Measurements from ENCODE around the gene CADPS2. TPM values are rescaled to one million over a fixed set of nuclear protein-coding genes. Genes with fewer than 3 reads are reported as not detected.

The CADPS2 gene
- total and polyA plus RNA-seq, 10 of the 15 experiments (the other 5 are each of a cell fraction or from before 2014, with no cell fraction given), result 0.05 to 7.5 (median 0.25) TPM

DNA sequence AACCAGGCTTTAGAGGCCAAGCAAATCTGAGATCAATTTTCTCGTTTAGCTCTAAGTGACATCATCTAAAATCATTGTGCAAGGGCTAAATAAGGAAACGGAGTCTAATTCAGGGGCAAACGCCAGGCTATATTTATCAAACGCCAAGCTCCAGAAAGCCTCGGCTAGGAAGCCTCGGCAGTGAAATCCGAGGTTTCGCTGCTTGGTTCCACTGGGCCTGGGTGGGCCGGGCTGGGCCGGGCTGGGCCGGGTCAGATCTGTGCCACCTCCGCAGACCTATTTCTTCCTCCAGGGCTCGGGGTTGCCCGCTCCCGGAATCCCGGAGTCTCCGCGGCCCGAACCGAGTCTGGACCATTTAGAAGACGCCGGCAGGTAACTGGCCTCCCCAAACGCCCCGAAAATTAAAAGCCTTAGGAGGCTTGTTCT, 581.3 kb downstream of the CADPS2 start (continued):
- TF ChIP-seq, protein P1, sequence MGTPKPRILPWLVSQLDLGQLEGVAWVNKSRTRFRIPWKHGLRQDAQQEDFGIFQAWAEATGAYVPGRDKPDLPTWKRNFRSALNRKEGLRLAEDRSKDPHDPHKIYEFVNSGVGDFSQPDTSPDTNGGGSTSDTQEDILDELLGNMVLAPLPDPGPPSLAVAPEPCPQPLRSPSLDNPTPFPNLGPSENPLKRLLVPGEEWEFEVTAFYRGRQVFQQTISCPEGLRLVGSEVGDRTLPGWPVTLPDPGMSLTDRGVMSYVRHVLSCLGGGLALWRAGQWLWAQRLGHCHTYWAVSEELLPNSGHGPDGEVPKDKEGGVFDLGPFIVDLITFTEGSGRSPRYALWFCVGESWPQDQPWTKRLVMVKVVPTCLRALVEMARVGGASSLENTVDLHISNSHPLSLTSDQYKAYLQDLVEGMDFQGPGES (IDR thresholded peaks at IDR 0.05), result no peak
- TF ChIP-seq, protein P2, sequence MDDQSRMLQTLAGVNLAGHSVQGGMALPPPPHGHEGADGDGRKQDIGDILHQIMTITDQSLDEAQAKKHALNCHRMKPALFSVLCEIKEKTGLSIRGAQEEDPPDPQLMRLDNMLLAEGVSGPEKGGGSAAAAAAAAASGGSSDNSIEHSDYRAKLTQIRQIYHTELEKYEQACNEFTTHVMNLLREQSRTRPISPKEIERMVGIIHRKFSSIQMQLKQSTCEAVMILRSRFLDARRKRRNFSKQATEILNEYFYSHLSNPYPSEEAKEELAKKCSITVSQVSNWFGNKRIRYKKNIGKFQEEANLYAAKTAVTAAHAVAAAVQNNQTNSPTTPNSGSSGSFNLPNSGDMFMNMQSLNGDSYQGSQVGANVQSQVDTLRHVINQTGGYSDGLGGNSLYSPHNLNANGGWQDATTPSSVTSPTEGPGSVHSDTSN (IDR thresholded peaks at IDR 0.05; ENCODE audit: insufficient replicate concordance, low read depth, low read length), result no peak
- TF ChIP-seq, protein P3, sequence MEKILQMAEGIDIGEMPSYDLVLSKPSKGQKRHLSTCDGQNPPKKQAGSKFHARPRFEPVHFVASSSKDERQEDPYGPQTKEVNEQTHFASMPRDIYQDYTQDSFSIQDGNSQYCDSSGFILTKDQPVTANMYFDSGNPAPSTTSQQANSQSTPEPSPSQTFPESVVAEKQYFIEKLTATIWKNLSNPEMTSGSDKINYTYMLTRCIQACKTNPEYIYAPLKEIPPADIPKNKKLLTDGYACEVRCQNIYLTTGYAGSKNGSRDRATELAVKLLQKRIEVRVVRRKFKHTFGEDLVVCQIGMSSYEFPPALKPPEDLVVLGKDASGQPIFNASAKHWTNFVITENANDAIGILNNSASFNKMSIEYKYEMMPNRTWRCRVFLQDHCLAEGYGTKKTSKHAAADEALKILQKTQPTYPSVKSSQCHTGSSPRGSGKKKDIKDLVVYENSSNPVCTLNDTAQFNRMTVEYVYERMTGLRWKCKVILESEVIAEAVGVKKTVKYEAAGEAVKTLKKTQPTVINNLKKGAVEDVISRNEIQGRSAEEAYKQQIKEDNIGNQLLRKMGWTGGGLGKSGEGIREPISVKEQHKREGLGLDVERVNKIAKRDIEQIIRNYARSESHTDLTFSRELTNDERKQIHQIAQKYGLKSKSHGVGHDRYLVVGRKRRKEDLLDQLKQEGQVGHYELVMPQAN (conservative IDR thresholded peaks at IDR 0.05), result no peak

DNA sequence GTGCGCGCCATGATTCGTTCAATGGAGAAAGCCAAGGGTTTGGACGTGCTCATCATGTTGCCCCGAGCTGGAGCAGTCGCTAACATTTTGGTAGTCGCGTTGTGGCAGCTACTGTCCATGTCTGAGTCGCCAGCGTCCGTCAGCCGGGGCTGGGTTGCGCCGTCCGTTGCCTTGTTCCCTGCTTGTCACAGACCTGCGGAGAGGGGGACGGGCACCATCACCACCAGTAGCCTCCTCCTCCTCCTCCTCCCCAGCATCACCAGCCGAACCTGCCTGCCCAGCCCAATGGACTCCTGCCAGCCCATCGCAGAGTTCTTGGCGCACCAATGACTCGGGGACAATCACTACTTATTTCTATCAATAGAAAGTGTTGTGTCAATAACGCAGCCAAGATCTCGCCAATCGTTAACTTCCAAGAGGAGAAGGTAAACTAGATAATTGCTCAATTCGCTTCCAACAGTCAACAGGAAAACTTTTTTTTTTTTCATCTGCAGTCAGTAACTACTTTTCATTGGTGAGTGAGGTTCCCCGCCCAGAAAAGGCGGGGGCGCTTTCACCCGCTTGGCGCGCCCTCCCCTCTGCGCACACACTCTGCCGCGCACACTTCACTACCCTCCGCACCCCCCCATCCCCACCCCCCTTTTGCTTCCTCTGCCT, 581.8 kb downstream of the CADPS2 start, which contains the start of gene FEZF1:
Gene FEZF1 (minus strand): TSS at position 432 of the 657 bp plus-strand sequence. CDS start 313 bp downstream, at position 119.
- Histone ChIP-seq H3K4me1 (ENCODE audit: control insufficient read depth, insufficient read depth, low read length) (no peaks in the 10 kb centered on the region), H3K4me2 (ENCODE audit: control insufficient read depth, insufficient read depth) (no peak within 1 kb of the TSS), H3K9ac (ENCODE audit: control insufficient read depth, insufficient read depth, low read length) (no peak within 1 kb of the TSS), H4K20me1 (ENCODE audit: control insufficient read depth, insufficient read depth) (no peaks in the 10 kb centered on the region), H3K27ac (ENCODE audit: control insufficient read depth, insufficient read depth) (no peak within 1 kb of the TSS), H3K9me3 (replicated peaks; ENCODE audit: control insufficient read depth, insufficient read depth, low read length) (no peaks in the 10 kb centered on the region; the same call in 2 of the 3 replicates), H3K36me3 (ENCODE audit: control insufficient read depth in 2 of 2, insufficient read depth in 2 of 2, low read length in 1 of 2) (no peaks in the 10 kb centered on the region), H3K4me3 (no peak within 1 kb of the TSS), H3K79me2 (ENCODE audit: control insufficient read depth, insufficient read depth, low read length) (no peaks in the 10 kb centered on the region), H3K27me3 (replicated peaks in 1 of 2; ENCODE audit: control insufficient read depth in 2 of 2, insufficient read depth in 2 of 2, low read length in 1 of 2) (peaks cover 16 to 19% of the 10 kb centered on the region in 2 experiments), H2AFZ (ENCODE audit: control insufficient read depth, low read depth, low read length) (no peak within 1 kb of the TSS)
- no peak for DNase-seq (ENCODE audit: low read depth, low spot score)
- in situ Hi-C loops (cut with MboI), result no loop called here
- no peak for ATAC-seq
- ChIA-PET CTCF (no interaction called here), RAD21 (ENCODE audit: unreplicated experiment) (no interaction called here), SMC1A (ENCODE audit: uncharacterized antibody, unreplicated experiment) (no interaction called here), POLR2A (no interaction called here)
- no peak for FAIRE-seq
- no TSS peak for BruUV-seq (replicated peaks)
- 54% methylated on average over 29 of the region's 35 CpGs for WGBS (ENCODE audit: insufficient coverage, insufficient replicate concordance, low lambda C conversion rate, missing lambda C conversion rate)
- intact Hi-C loops (cut with micrococcal nuclease; ENCODE audit: unreplicated experiment), result no loop called here
- TF ChIP-seq IRF4 (IDR thresholded peaks at IDR 0.05; ENCODE audit: low read depth, low read length), result no peak
- TF ChIP-seq NFXL1 (IDR thresholded peaks at IDR 0.05; ENCODE audit: borderline replicate concordance), result no peak
- no peak for TF ChIP-seq KAT2A (conservative IDR thresholded peaks at IDR 0.05; ENCODE audit: control insufficient read depth, low read depth, low read length)
- TF ChIP-seq ZSCAN29 (IDR thresholded peaks at IDR 0.05), result no peak
- no peak for TF ChIP-seq BHLHE40 (IDR thresholded peaks at IDR 0.05; ENCODE audit: borderline replicate concordance in 1 of 2, low read depth in 2 of 2, low read length in 1 of 2)
- TF ChIP-seq SRF (IDR thresholded peaks at IDR 0.05; ENCODE audit: low read depth in 2 of 2, low read length in 2 of 2), result no peak
- no peak for TF ChIP-seq CBX3 (IDR thresholded peaks at IDR 0.05; ENCODE audit: borderline replicate concordance, low read depth)
- TF ChIP-seq NFYB (IDR thresholded peaks at IDR 0.05; ENCODE audit: insufficient read depth, low read depth, low read length), result no peak
- TF ChIP-seq, protein P4, sequence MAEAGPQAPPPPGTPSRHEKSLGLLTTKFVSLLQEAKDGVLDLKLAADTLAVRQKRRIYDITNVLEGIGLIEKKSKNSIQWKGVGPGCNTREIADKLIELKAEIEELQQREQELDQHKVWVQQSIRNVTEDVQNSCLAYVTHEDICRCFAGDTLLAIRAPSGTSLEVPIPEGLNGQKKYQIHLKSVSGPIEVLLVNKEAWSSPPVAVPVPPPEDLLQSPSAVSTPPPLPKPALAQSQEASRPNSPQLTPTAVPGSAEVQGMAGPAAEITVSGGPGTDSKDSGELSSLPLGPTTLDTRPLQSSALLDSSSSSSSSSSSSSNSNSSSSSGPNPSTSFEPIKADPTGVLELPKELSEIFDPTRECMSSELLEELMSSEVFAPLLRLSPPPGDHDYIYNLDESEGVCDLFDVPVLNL (IDR thresholded peaks at IDR 0.05; ENCODE audit: low read depth, low read length), result no peak
- TF ChIP-seq SPI1 (IDR thresholded peaks at IDR 0.05; ENCODE audit: borderline replicate concordance, insufficient read depth, low read depth, low read length), result no peak
- TF ChIP-seq STAT1 (conservative IDR thresholded peaks at IDR 0.05), result no peak
- TF ChIP-seq WRNIP1 (IDR thresholded peaks at IDR 0.05; ENCODE audit: borderline replicate concordance, low read depth, low read length), result no peak
- no peak for TF ChIP-seq EGR1 (IDR thresholded peaks at IDR 0.05; ENCODE audit: borderline replicate concordance in 1 of 2, low read depth in 2 of 2, low read length in 2 of 2)
- no peak for TF ChIP-seq JUNB (IDR thresholded peaks at IDR 0.05)
- TF ChIP-seq POLR2A (IDR thresholded peaks at IDR 0.05; ENCODE audit: low read depth, low read length), result no peak
